ENCODE measurements around the gene TOB1.
A peak's percentile ranks its signal among the peaks of the same experiment; 100 is the strongest.

The TOB1 gene

GRCh38 chr17:50866261-50866949, at the start of gene TOB1:
Gene TOB1 (minus strand): TSS chr17:50866354. CDS start chr17:50864017, 2,337 bp downstream.
- peak; percentile 92 to 98 for DNase-seq

GRCh38 chr17:50914505-50915063, 48.4 kb upstream of the TOB1 start:
- DNase-seq = no peak

- DNase-seq = no peak
These were observed 47.0 kb upstream of the TOB1 start for GRCh38 chr17:50913120-50913519.

GRCh38 chr17:50911890-50912289, 45.7 kb upstream of the TOB1 start:
- no peak for DNase-seq

- DNase-seq = no peak
These were observed 45.3 kb upstream of the TOB1 start for GRCh38 chr17:50911450-50911849.

- DNase-seq = peak in 1 of 2 donors; percentile 73
These were observed 43.8 kb upstream of the TOB1 start for GRCh38 chr17:50909765-50910605.

- DNase-seq = no peak
These were observed 43.0 kb upstream of the TOB1 start for GRCh38 chr17:50908860-50909764.

GRCh38 chr17:50908140-50908859, 42.1 kb upstream of the TOB1 start:
- DNase-seq = no peak

- DNase-seq = no peak
These were observed 40.3 kb upstream of the TOB1 start for GRCh38 chr17:50906443-50906842.

- no peak for DNase-seq
These were observed 39.3 kb upstream of the TOB1 start for GRCh38 chr17:50905460-50905803.

GRCh38 chr17:50904518-50905459, 38.6 kb upstream of the TOB1 start:
- DNase-seq = no peak

- no peak for DNase-seq
These were observed 37.7 kb upstream of the TOB1 start for GRCh38 chr17:50903604-50904517.

GRCh38 chr17:50902372-50903353, 36.5 kb upstream of the TOB1 start:
- peak in 1 of 2 donors; percentile 4 for DNase-seq

GRCh38 chr17:50900383-50900892, 34.3 kb upstream of the TOB1 start:
- no peak for DNase-seq

GRCh38 chr17:50899559-50900319, 33.6 kb upstream of the TOB1 start:
- no peak for DNase-seq

- DNase-seq = no peak
These were observed 32.9 kb upstream of the TOB1 start for GRCh38 chr17:50899005-50899460.

- DNase-seq = no peak
These were observed 32.3 kb upstream of the TOB1 start for GRCh38 chr17:50898369-50899004.
